D721Med (cell line): ENCODE results near the gene PELI2.

Experiments
- DNase-seq: peaks from one replicate; pipeline ENCODE4 v3.0.0; 2011; ENCODE audit warnings: low spot score; ENCODE audit not compliant: insufficient read length
- FAIRE-seq: peaks from 2 replicates; lab custom pipeline; 2011; peaks lifted over from hg19 to GRCh38; lab: Jason Lieb, UNC
- CTCF ChIP-seq: IDR thresholded peaks from 2 replicates; pipeline ENCODE4 v1.5.1; 2012; ENCODE audit warnings: mild to moderate bottlenecking, control low read depth; ENCODE audit not compliant: insufficient read depth; ENCODE audit errors: missing control alignments

Gene PELI2

GRCh38 chr14:56147449-56147848, 29.2 kb downstream of the PELI2 start:
- DNase-seq (no peak), FAIRE-seq (no peak)
- TF ChIP-seq CTCF, result no peak

GRCh38 chr14:56147986-56148901, 30.0 kb downstream of the PELI2 start:
- DNase-seq, result no peak
- peak; percentile 64 for FAIRE-seq
- TF ChIP-seq CTCF, result no peak

GRCh38 chr14:56149151-56149550, 30.9 kb downstream of the PELI2 start:
- no peak for TF ChIP-seq CTCF
- DNase-seq (no peak), FAIRE-seq (peak; percentile 73)

- DNase-seq, result no peak
- peak; percentile 38 for FAIRE-seq
- TF ChIP-seq CTCF, result no peak
Observed at GRCh38 chr14:56149995-56150394, 31.8 kb downstream of the PELI2 start.

- FAIRE-seq (no peak), DNase-seq (no peak)
- no peak for TF ChIP-seq CTCF
Observed at GRCh38 chr14:56150645-56151345, 32.6 kb downstream of the PELI2 start.

GRCh38 chr14:56152221-56152620, 34.0 kb downstream of the PELI2 start:
- FAIRE-seq (no peak), DNase-seq (no peak)
- no peak for TF ChIP-seq CTCF
